B cell (primary cell): Measurements from ENCODE around the gene PCYOX1L.

Source experiments
- CTCF ChIP-seq: fragments of 200-600 bp; IDR thresholded peaks from one replicate; pipeline ENCODE4 v1.8.0; 2022; ENCODE audit warnings: antibody characterized with exemption, mild to moderate bottlenecking
- EZH2 ChIP-seq: IDR thresholded peaks from 2 replicates; pipeline ENCODE4 v1.6.1; 2012; ENCODE audit warnings: borderline replicate concordance, low read depth, mild to moderate bottlenecking, moderate library complexity, low read length; ENCODE audit not compliant: insufficient read depth, poor library complexity, severe bottlenecking

- TF ChIP-seq CTCF: peak; percentile 86
- TF ChIP-seq EZH2: no peak
Measured at GRCh38 chr5:149371296-149371962, 13.6 kb downstream of the PCYOX1L start.
